ENCODE results near the gene COQ10A. TPM values are rescaled to one million over a fixed set of nuclear protein-coding genes. Genes with fewer than 3 reads are reported as not detected.

COQ10A gene
- total RNA-seq, 1 experiment from 2014 or later: 26.1 TPM

GRCh38 chr12:56308714-56309113 lies 42.0 kb downstream of the COQ10A start:
- Histone ChIP-seq H2AK5ac (ENCODE audit: insufficient read length, low read length) (no peak overlapping the region), H2BK12ac (ENCODE audit: insufficient read length, low read depth, low read length) (no peak overlapping the region), H3K18ac (ENCODE audit: insufficient read length, low read depth, low read length) (no peak overlapping the region), H2AFZ (ENCODE audit: low read length) (no peak overlapping the region), H3K4me2 (ENCODE audit: insufficient read depth, insufficient read length, low read length) (no peak overlapping the region), H3K79me2 (ENCODE audit: insufficient read depth, low read length) (no peaks in the 10 kb centered on the region), H2BK5ac (ENCODE audit: insufficient read length, low read length) (no peak overlapping the region), H4K91ac (ENCODE audit: insufficient read length, low read depth, low read length) (no peak overlapping the region), H3K9ac (ENCODE audit: extremely low read depth, insufficient read length, low read length) (no peak overlapping the region), H3K23ac (ENCODE audit: insufficient read length, low read depth, low read length) (no peak overlapping the region), H3K23me2 (ENCODE audit: insufficient read length, low read depth, low read length, poor library complexity, severe bottlenecking) (no peaks in the 10 kb centered on the region), H3K4ac (ENCODE audit: low read depth, low read length) (no peak overlapping the region), H3K27me3 (ENCODE audit: insufficient read depth, low read length) (no peaks in the 10 kb centered on the region), H2BK15ac (ENCODE audit: low read depth, low read length) (no peak overlapping the region), H4K20me1 (ENCODE audit: control insufficient read depth, insufficient read depth, insufficient read length) (no peaks in the 10 kb centered on the region), H3K56ac (ENCODE audit: insufficient read length, low read depth, low read length) (no peak overlapping the region), H3K4me1 (ENCODE audit: insufficient read depth, low read length) (no peaks in the 10 kb centered on the region), H3T11ph (ENCODE audit: low read length) (no peak overlapping the region), H4K5ac (ENCODE audit: insufficient read length, low read depth, low read length) (no peak overlapping the region), H3K14ac (ENCODE audit: insufficient read depth, low read length) (no peak overlapping the region), H2BK120ac (ENCODE audit: low read depth, low read length, poor library complexity, severe bottlenecking) (no peak overlapping the region), H3K9me3 (ENCODE audit: control insufficient read depth, low read depth, low read length) (no peaks in the 10 kb centered on the region), H2BK20ac (ENCODE audit: low read depth, low read length, poor library complexity, severe bottlenecking) (no peak overlapping the region), H4K8ac (replicated peaks; ENCODE audit: insufficient read length, low read depth, low read length) (no peak overlapping the region), H3K79me1 (ENCODE audit: insufficient read depth, low read depth, low read length, poor library complexity, severe bottlenecking) (no peaks in the 10 kb centered on the region), H3K27ac (ENCODE audit: insufficient read length, low read depth, low read length) (no peak overlapping the region)
- Mint-ChIP-seq H3K27ac (no peak overlapping the region), H3K4me1 (no peaks in the 10 kb centered on the region), H3K9me3 (no peaks in the 10 kb centered on the region), H3K4me3 (no peak overlapping the region), H3K27me3 (ENCODE audit: low read depth) (no peaks in the 10 kb centered on the region), H3K36me3 (ENCODE audit: insufficient read depth in 1 of 3, low read depth in 3 of 3) (peaks cover 22 to 81% (median 47%) of the 10 kb centered on the region in 3 experiments; a peak in 6 of 7 replicates)
- DNase-seq: no peak
- TF ChIP-seq CTCF (conservative IDR thresholded peaks at IDR 0.05): no peak
- no CpG with 5 or more reads among the region's 3 CpGs for WGBS (ENCODE audit: extremely low coverage, insufficient read length, low lambda C conversion rate)
